Loucy (cell line): Measurements from ENCODE around the gene HERC2.
"Not testable (repeated sequence)": the region's sequence is repeated elsewhere in the genome, so short reads cannot be mapped to it uniquely, and the experiment has no call there.

ENCODE experiments used
- EZH2phosphoT487 ChIP-seq: fragments of 200-600 bp; IDR thresholded peaks from 2 replicates; pipeline ENCODE4 v1.6.1; 2018; ENCODE audit warnings: antibody characterized with exemption, mild to moderate bottlenecking, moderate library complexity, borderline replicate concordance
- TF ChIP-seq, protein P1 (sequence below): fragments of 200-600 bp; sonication (generic); conservative IDR thresholded peaks from 2 replicates; pipeline ENCODE4 v1.5.1; 2014; ENCODE audit warnings: mild to moderate bottlenecking, antibody characterized with exemption, low read length

DNA sequence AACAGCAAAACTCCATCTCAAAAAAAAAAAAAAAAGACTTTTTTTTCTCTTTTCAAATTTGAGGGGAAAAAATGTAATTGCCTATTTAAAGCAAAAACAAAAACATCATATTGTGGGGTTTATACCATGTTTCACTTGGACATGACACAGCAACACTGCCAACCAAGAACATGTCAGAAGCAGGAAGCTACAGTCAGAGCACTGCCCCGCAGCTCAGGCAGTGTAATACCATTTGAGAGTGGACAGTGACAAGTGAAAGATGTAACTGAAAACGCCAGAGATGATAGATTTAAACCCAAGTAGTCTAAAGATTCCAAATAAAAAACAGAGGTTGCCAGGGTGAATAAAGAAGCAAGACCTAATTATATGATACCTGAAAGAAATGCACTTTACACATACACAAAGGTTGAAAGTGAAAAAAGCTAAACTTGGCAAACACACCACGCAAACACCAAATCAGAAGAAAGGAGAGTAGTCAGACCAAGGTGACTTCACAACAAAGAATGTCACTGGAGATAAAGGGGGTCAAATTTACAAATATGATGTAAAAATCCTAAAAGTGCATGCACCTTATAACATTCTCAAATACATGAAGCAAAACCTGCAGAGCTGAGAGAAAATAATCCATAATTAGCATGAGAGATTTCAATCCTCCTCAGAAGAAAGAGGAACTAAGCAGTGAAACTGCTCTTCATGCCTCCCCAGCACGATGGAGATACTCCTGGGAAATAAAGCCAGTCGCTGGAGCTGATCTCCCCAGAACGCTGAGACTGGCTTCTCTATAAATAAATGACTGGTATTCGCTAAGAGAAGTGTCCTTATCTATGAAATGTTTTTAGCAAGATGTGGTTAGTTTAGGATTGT lies 32.9 kb downstream of the HERC2 start:
- TF ChIP-seq, protein P1, sequence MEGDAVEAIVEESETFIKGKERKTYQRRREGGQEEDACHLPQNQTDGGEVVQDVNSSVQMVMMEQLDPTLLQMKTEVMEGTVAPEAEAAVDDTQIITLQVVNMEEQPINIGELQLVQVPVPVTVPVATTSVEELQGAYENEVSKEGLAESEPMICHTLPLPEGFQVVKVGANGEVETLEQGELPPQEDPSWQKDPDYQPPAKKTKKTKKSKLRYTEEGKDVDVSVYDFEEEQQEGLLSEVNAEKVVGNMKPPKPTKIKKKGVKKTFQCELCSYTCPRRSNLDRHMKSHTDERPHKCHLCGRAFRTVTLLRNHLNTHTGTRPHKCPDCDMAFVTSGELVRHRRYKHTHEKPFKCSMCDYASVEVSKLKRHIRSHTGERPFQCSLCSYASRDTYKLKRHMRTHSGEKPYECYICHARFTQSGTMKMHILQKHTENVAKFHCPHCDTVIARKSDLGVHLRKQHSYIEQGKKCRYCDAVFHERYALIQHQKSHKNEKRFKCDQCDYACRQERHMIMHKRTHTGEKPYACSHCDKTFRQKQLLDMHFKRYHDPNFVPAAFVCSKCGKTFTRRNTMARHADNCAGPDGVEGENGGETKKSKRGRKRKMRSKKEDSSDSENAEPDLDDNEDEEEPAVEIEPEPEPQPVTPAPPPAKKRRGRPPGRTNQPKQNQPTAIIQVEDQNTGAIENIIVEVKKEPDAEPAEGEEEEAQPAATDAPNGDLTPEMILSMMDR: not testable (repeated sequence)
- TF ChIP-seq EZH2phosphoT487: not testable (repeated sequence)
